AG09319 (cell line): Measurements from ENCODE around the gene HIRA.

Source experiments
- DNase-seq: peaks from one replicate; pipeline ENCODE4 v3.0.0-alpha.2; 2010; ENCODE audit warnings: low read depth; ENCODE audit errors: extremely low read depth
- CTCF ChIP-seq: IDR thresholded peaks from 2 replicates; pipeline ENCODE4 v1.5.1; 2011; ENCODE audit warnings: low read depth, mild to moderate bottlenecking, inconsistent platforms, low read length, moderate library complexity

Gene HIRA

GRCh38 chr22:19434829-19435580, 3.5 kb upstream of the HIRA start:
- no peak for DNase-seq
- no peak for TF ChIP-seq CTCF

GRCh38 chr22:19434401-19434800, 2.9 kb upstream of the HIRA start:
- no peak for TF ChIP-seq CTCF
- DNase-seq, result no peak

GRCh38 chr22:19432133-19432851, 759 bp upstream of the HIRA start, which contains the start of gene MRPL40:
Gene MRPL40, plus strand, starts transcription at chr22:19432545. Its CDS starts 10 bp downstream, at chr22:19432555.
- peak; percentile 86 for DNase-seq
- no peak for TF ChIP-seq CTCF

- peak; percentile 4 for TF ChIP-seq CTCF
- DNase-seq, result no peak
These were observed 517 bp downstream of the HIRA start for GRCh38 chr22:19430890-19431541.

GRCh38 chr22:19429950-19430889, 1.3 kb downstream of the HIRA start:
- no peak for DNase-seq
- TF ChIP-seq CTCF, result no peak

- no peak for TF ChIP-seq CTCF
- DNase-seq, result no peak
These were observed 7.4 kb downstream of the HIRA start for GRCh38 chr22:19424186-19424500.
